DND-41 (cell line): ENCODE measurements around the gene TGM2.

Experiments used
- ATAC-seq: fragments of 200-7000 bp; cut with Tn5 transposase; 3 replicates; pipeline ENCODE4 v1.9.1; 2021; ENCODE audit warnings: low read depth; ENCODE audit not compliant: insufficient read depth
- DNase-seq: peaks from one replicate; pipeline ENCODE4 v3.0.0-alpha.2; 2020
- H2AFZ ChIP-seq: 2 replicates; pipeline ENCODE4 v1.6.0; 2012; ENCODE audit warnings: low read depth, low read length
- H3K27ac ChIP-seq: 2 replicates; pipeline ENCODE4 v1.5.1; 2012; ENCODE audit warnings: low read length, inconsistent platforms
- H3K27me3 ChIP-seq: fragments of 200-600 bp; sonication (generic); 2 replicates; pipeline ENCODE4 v1.6.0; 2012; ENCODE audit warnings: low read length, mild to moderate bottlenecking, inconsistent platforms; ENCODE audit not compliant: insufficient read depth, poor library complexity
- H3K36me3 ChIP-seq: 2 replicates; pipeline ENCODE4 v1.5.1; 2012; ENCODE audit warnings: low read length, inconsistent platforms; ENCODE audit not compliant: insufficient read depth
- H3K4me1 ChIP-seq: 2 replicates; pipeline ENCODE4 v1.5.1; 2012; ENCODE audit warnings: mild to moderate bottlenecking, low read length; ENCODE audit not compliant: insufficient read depth
- H3K4me2 ChIP-seq: 2 replicates; pipeline ENCODE4 v1.6.0; 2012; ENCODE audit warnings: mild to moderate bottlenecking, moderate library complexity, low read length, inconsistent platforms; ENCODE audit not compliant: insufficient read depth
- H3K4me3 ChIP-seq, 2 experiments: fragments of 200-600 bp in 1 of 2; shearing (Covaris generic) in 1 of 2; 2 replicates each; pipeline ENCODE4 v1.5.1; 2012 to 2016; ENCODE audit warnings: inconsistent platforms in 2 of 2, low read length in 2 of 2, mild to moderate bottlenecking in 2 of 2, low read depth in 1 of 2, moderate library complexity in 1 of 2
- H3K79me2 ChIP-seq: 2 replicates; pipeline ENCODE4 v1.6.0; 2012; ENCODE audit warnings: low read length, inconsistent platforms; ENCODE audit not compliant: insufficient read depth
- H3K9ac ChIP-seq: 2 replicates; pipeline ENCODE4 v1.6.0; 2012; ENCODE audit warnings: low read depth, mild to moderate bottlenecking, inconsistent platforms, low read length, moderate library complexity
- H3K9me3 ChIP-seq: 2 replicates; pipeline ENCODE4 v1.5.1; 2012; ENCODE audit warnings: low read length, moderate library complexity, mild to moderate bottlenecking, inconsistent platforms; ENCODE audit not compliant: insufficient read depth, severe bottlenecking
- H4K20me1 ChIP-seq: 2 replicates; pipeline ENCODE4 v1.6.0; 2012; ENCODE audit warnings: low read length; ENCODE audit not compliant: insufficient read depth
- EZH2 ChIP-seq: IDR thresholded peaks from 3 replicates; pipeline ENCODE4 v1.6.1; 2012; ENCODE audit warnings: borderline replicate concordance, low read depth, mild to moderate bottlenecking, moderate library complexity, low read length, inconsistent platforms; ENCODE audit not compliant: severe bottlenecking
- TF ChIP-seq, protein P1 (sequence below): IDR thresholded peaks from 2 replicates; pipeline ENCODE4 v1.5.1; 2012; ENCODE audit warnings: borderline replicate concordance, low read length, moderate library complexity, mild to moderate bottlenecking; ENCODE audit not compliant: poor library complexity, severe bottlenecking; ENCODE audit errors: extremely low read depth

The TGM2 gene

GRCh38 chr20:38208088-38208487 is 43.0 kb upstream of the TGM2 start:
- TF ChIP-seq EZH2 = no peak
- TF ChIP-seq, protein P1, sequence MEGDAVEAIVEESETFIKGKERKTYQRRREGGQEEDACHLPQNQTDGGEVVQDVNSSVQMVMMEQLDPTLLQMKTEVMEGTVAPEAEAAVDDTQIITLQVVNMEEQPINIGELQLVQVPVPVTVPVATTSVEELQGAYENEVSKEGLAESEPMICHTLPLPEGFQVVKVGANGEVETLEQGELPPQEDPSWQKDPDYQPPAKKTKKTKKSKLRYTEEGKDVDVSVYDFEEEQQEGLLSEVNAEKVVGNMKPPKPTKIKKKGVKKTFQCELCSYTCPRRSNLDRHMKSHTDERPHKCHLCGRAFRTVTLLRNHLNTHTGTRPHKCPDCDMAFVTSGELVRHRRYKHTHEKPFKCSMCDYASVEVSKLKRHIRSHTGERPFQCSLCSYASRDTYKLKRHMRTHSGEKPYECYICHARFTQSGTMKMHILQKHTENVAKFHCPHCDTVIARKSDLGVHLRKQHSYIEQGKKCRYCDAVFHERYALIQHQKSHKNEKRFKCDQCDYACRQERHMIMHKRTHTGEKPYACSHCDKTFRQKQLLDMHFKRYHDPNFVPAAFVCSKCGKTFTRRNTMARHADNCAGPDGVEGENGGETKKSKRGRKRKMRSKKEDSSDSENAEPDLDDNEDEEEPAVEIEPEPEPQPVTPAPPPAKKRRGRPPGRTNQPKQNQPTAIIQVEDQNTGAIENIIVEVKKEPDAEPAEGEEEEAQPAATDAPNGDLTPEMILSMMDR = no peak
- Histone ChIP-seq H3K36me3 (no peaks in the 10 kb centered on the region), H3K79me2 (no peaks in the 10 kb centered on the region), H3K27me3 (peaks cover 2% of the 10 kb centered on the region), H3K4me1 (no peaks in the 10 kb centered on the region), H4K20me1 (peaks cover 6% of the 10 kb centered on the region; the same call in 1 of the 2 replicates), H3K9ac (no peak overlapping the region), H3K4me3 (no peak overlapping the region), H3K4me2 (no peak overlapping the region), H3K9me3 (no peaks in the 10 kb centered on the region), H3K27ac (no peak overlapping the region), H2AFZ (no peak overlapping the region)
- no peak for DNase-seq
- ATAC-seq = no peak

GRCh38 chr20:38207621-38208020 is 42.6 kb upstream of the TGM2 start:
- peaks cover 6% of the 10 kb centered on the region; the same call in 1 of the 2 replicates for H4K20me1 ChIP-seq
- no peak overlapping the region for H3K4me3 ChIP-seq

GRCh38 chr20:38205001-38205400 is 39.9 kb upstream of the TGM2 start:
- H2AFZ ChIP-seq = no peak overlapping the region
- TF ChIP-seq, protein P1 = no peak
- no peak for TF ChIP-seq EZH2
- no peak overlapping the region for H3K9ac ChIP-seq
- H3K4me3 ChIP-seq = no peak overlapping the region
- H4K20me1 ChIP-seq = peaks cover 5% of the 10 kb centered on the region; the same call in 1 of the 2 replicates
- no peaks in the 10 kb centered on the region for H3K27me3 ChIP-seq
- no peaks in the 10 kb centered on the region for H3K4me1 ChIP-seq
- DNase-seq = no peak
- H3K4me2 ChIP-seq = no peak overlapping the region
- H3K27ac ChIP-seq = no peak overlapping the region
- no peaks in the 10 kb centered on the region for H3K36me3 ChIP-seq
- no peak for ATAC-seq
- H3K9me3 ChIP-seq = no peaks in the 10 kb centered on the region
- H3K79me2 ChIP-seq = no peaks in the 10 kb centered on the region

More at GRCh38 chr20:38207621-38208020, 42.6 kb upstream of the TGM2 start:
- Histone ChIP-seq H3K27me3 (no peaks in the 10 kb centered on the region), H3K27ac (no peak overlapping the region), H3K79me2 (no peaks in the 10 kb centered on the region), H3K9ac (no peak overlapping the region), H2AFZ (no peak overlapping the region), H3K4me1 (no peaks in the 10 kb centered on the region), H3K9me3 (no peaks in the 10 kb centered on the region), H3K4me2 (no peak overlapping the region), H3K36me3 (no peaks in the 10 kb centered on the region)
- no peak for DNase-seq
- TF ChIP-seq EZH2 = no peak
- TF ChIP-seq, protein P1 = no peak
- no peak for ATAC-seq

DNA sequence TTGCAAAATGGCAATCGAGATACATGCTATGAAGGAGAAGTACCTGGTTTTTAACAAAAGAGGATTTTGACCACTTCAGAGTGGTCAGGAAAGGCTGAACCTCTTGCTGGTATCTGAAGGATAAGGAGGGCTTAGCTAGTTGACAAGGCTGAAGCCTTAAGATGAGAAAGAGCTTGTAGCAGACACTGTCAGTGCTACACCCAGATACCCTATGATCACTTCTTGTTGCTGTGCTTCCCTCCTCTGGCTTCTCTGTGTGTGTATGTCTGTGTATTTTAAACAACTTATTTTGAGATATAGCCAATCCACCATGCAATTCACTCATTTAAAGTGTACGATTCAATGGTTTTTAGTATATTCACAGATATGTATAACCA is 38.9 kb upstream of the TGM2 start:
- Histone ChIP-seq H3K27ac (no peak overlapping the region), H3K36me3 (no peaks in the 10 kb centered on the region), H2AFZ (no peak overlapping the region), H3K79me2 (no peaks in the 10 kb centered on the region), H3K4me2 (no peak overlapping the region), H3K27me3 (no peaks in the 10 kb centered on the region), H3K9ac (no peak overlapping the region), H3K9me3 (no peaks in the 10 kb centered on the region), H3K4me3 (no peak overlapping the region), H4K20me1 (no peaks in the 10 kb centered on the region), H3K4me1 (no peaks in the 10 kb centered on the region)
- ATAC-seq = no peak
- DNase-seq = no peak
- TF ChIP-seq, protein P1 = no peak
- no peak for TF ChIP-seq EZH2
